GM12874 (cell line): ENCODE results near the gene PRSS2.

Source experiments
- TF ChIP-seq, protein P1 (sequence below): IDR thresholded peaks from 2 replicates; pipeline ENCODE4 v1.5.1; 2011; ENCODE audit warnings: low read depth, mild to moderate bottlenecking, control low read depth, low read length, moderate library complexity; ENCODE audit not compliant: insufficient read depth

The PRSS2 gene

DNA sequence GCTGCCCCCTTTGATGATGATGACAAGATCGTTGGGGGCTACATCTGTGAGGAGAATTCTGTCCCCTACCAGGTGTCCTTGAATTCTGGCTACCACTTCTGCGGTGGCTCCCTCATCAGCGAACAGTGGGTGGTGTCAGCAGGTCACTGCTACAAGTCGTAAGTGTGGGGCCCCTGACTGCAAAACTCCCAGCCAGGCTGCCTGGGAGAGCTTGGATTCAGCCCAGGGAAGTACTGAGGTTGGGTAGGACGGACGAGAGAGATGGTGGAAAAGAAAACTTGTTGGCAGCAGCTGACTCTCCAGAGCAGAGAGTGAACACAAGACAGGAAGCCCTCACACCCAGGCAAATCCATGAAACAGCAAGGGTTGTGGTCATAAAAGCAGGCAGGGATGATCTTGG lies 1.3 kb downstream of the PRSS2 start:
- TF ChIP-seq, protein P1, sequence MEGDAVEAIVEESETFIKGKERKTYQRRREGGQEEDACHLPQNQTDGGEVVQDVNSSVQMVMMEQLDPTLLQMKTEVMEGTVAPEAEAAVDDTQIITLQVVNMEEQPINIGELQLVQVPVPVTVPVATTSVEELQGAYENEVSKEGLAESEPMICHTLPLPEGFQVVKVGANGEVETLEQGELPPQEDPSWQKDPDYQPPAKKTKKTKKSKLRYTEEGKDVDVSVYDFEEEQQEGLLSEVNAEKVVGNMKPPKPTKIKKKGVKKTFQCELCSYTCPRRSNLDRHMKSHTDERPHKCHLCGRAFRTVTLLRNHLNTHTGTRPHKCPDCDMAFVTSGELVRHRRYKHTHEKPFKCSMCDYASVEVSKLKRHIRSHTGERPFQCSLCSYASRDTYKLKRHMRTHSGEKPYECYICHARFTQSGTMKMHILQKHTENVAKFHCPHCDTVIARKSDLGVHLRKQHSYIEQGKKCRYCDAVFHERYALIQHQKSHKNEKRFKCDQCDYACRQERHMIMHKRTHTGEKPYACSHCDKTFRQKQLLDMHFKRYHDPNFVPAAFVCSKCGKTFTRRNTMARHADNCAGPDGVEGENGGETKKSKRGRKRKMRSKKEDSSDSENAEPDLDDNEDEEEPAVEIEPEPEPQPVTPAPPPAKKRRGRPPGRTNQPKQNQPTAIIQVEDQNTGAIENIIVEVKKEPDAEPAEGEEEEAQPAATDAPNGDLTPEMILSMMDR: no peak

DNA sequence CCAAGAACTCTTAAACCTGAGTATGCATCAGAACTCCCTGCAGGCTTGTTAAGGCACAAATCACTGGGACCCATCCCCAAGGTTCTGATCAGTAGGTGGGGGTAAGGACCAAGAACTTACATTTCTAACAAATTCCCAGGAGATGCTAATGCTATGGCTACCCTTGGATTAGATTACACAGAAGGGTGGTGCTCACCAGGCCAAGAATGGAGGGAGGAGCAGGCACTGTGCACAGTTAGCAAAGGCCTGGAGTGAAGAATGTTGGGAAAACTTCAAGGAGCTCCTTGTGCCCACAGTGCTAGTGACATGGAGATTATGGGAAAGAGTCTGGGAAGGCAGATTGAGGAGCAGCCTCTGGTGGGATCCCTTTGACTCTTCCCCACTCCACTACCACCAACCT lies 1.9 kb downstream of the PRSS2 start:
- TF ChIP-seq, protein P1: no peak

DNA sequence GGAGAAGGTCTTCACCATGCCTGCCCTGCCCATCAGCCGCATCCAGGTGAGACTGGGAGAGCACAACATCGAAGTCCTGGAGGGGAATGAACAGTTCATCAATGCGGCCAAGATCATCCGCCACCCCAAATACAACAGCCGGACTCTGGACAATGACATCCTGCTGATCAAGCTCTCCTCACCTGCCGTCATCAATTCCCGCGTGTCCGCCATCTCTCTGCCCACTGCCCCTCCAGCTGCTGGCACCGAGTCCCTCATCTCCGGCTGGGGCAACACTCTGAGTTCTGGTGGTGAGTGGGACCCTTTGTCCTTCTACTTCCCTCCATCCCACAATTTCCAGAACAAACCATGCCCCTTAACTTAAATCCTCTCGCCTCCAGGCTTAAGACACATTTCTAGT lies 2.5 kb downstream of the PRSS2 start:
- TF ChIP-seq, protein P1: no peak

DNA sequence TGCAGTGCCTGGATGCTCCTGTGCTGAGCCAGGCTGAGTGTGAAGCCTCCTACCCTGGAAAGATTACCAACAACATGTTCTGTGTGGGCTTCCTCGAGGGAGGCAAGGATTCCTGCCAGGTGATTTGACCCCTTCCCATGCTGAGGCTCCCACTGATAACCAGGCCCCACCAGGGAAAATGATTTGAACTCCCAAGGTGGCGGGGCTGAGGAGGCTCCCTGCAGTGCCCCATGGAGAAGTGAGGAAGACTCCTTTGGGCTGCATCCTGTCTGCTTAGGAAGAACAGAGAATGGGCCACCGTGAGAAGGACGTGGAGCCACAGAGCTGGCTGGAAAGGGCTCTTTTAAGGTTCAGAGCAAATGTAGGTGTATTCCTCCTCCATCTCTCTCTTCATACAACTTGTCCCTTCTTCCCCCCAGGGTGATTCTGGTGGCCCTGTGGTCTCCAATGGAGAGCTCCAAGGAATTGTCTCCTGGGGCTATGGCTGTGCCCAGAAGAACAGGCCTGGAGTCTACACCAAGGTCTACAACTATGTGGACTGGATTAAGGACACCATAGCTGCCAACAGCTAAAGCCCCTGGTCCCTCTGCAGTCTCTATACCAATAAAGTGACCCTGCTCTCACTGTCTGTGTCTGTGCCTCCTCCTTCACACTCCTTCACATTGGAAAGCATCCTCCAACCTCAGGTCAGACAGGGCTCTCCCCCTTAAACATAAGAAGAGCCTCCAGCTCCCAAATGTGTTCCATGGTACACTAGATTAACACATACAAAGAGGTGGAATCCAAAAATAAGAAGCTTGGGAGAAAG lies 3.4 kb downstream of the PRSS2 start:
- TF ChIP-seq, protein P1: no peak

DNA sequence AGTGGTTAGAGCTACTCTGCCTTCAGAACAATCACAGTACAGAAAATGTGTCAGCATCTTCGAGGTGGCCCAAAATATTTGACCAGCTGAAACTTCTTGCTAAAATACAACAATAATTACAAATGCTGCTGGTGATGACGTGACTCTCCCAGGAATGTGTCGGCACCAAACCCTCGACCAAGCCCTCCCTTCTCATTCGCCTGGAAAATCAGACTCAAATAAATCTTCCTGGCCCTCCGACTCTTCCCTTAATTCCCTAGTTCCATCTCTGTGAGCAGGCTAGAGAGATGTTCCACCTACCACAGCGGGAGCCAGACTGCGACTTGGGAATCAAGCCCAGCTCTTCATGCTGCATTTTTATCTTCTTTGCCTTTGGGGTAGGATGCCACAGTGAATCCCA lies 4.1 kb downstream of the PRSS2 start:
- TF ChIP-seq, protein P1: no peak

DNA sequence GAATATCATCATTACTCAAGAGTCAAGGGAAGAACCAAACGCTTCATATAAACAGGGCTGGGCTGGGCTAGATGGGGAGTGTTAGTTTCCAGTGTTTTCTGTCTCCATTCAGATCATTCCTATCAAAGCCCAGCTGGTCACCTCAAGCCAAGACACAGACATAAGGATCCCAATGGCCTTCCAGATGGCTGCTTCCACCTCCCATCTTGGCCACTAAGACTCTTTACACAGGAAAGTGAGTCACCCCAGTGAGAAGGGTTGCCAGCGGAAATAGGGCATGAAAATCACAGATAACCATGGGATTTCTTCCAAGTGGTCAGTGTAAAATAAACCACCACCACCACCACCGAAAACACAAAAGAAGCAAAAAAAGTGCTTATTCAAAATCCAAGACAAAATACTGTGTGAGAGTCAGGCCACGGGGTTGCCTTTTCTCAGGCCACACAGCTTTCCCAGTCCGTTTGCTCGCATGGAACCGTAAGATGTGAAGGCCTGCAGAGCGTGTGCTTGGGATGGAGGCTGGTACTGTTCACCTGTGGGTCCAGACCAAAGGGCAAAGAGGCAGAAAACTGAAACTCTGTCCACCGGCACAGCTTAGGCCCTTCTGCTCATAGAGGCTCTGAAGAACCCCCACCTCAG lies 5.6 kb downstream of the PRSS2 start:
- TF ChIP-seq, protein P1: no peak

DNA sequence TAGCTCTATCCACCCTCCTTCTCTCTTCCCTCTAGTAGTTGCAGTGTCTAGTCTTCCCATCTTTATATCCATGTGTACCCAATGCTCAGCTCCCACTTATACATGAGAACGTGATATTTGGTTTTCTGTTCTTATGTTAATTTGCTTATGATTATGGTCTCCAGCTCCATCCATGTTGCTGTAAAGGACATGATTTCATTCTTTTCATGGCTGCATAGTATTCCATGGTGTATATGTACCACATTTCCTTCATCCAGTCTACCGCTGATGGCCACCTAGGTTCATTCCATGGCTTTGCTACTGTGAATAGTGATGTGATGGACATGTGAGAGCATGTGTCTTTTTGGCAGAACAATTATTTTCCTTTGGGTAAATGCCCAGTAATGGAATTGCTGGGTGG lies 6.5 kb downstream of the PRSS2 start:
- TF ChIP-seq, protein P1: no peak
